WTC11 (cell line): ENCODE results near the gene DPY19L3.

Experiments
- CTCF ChIP-seq: fragments of 200-600 bp; IDR thresholded peaks from 2 replicates; pipeline ENCODE4 v1.8.0; 2022; ENCODE audit warnings: antibody characterized with exemption
- E2F4 ChIP-seq: sonication (generic); formaldehyde crosslinking; IDR thresholded peaks from 2 replicates; pipeline ENCODE4 v1.8.1; 2022; ENCODE audit warnings: low read depth, mild to moderate bottlenecking, moderate library complexity, missing genetic modification reagents, borderline replicate concordance
- ELF4 ChIP-seq: sonication (generic); formaldehyde crosslinking; IDR thresholded peaks from 2 replicates; pipeline ENCODE4 v1.8.1; 2022; ENCODE audit warnings: low read depth, mild to moderate bottlenecking, moderate library complexity, missing genetic modification reagents
- ESRRA ChIP-seq: sonication (generic); formaldehyde crosslinking; IDR thresholded peaks from 2 replicates; pipeline ENCODE4 v1.8.1; 2022; ENCODE audit warnings: mild to moderate bottlenecking, missing genetic modification reagents, borderline replicate concordance
- FOXK1 ChIP-seq: sonication (generic); formaldehyde crosslinking; IDR thresholded peaks from 2 replicates; pipeline ENCODE4 v1.8.0; 2022; ENCODE audit warnings: mild to moderate bottlenecking, moderate library complexity, missing genetic modification reagents
- NR1H2 ChIP-seq: sonication (generic); formaldehyde crosslinking; IDR thresholded peaks from 2 replicates; pipeline ENCODE4 v1.9.0; 2021; ENCODE audit warnings: mild to moderate bottlenecking, moderate library complexity, missing genetic modification reagents
- SMAD4 ChIP-seq: sonication (generic); formaldehyde crosslinking; IDR thresholded peaks from 2 replicates; pipeline ENCODE4 v1.8.0; 2022; ENCODE audit warnings: mild to moderate bottlenecking, missing genetic modification reagents
- TCF7 ChIP-seq: sonication (generic); formaldehyde crosslinking; IDR thresholded peaks from 2 replicates; pipeline ENCODE4 v1.8.0; 2022; ENCODE audit warnings: mild to moderate bottlenecking, low read depth, missing genetic modification reagents, moderate library complexity
- TEAD1 ChIP-seq: sonication (generic); formaldehyde crosslinking; IDR thresholded peaks from 2 replicates; pipeline ENCODE4 v1.8.0; 2022; ENCODE audit warnings: mild to moderate bottlenecking, missing genetic modification reagents
- TEAD4 ChIP-seq: sonication (generic); formaldehyde crosslinking; IDR thresholded peaks from 2 replicates; pipeline ENCODE4 v1.8.0; 2022; ENCODE audit warnings: mild to moderate bottlenecking, missing genetic modification reagents
- ZNF423 ChIP-seq: fragments of 250-450 bp; sonication (Bioruptor Pico); IDR thresholded peaks from 2 replicates; pipeline ENCODE4 v2.1.2; 2022; ENCODE audit warnings: mild to moderate bottlenecking, moderate library complexity

- TF ChIP-seq SMAD4 (no peak), CTCF (no peak), E2F4 (CRISPR knock-in tag) (no peak), ELF4 (CRISPR knock-in tag) (no peak), NR1H2 (CRISPR knock-in tag) (no peak), TCF7 (CRISPR knock-in tag) (no peak), ESRRA (CRISPR knock-in tag) (no peak), TEAD4 (no peak), TEAD1 (no peak), FOXK1 (CRISPR knock-in tag) (no peak), ZNF423 (CRISPR knock-in tag) (no peak)
These were observed 3.6 kb upstream of the DPY19L3 start for GRCh38 chr19:32401992-32402391.
